ENCODE results near the gene FAM169A. TPM values are rescaled to one million over a fixed set of nuclear protein-coding genes. Genes with fewer than 3 reads are reported as not detected.

The FAM169A gene
- total and polyA plus RNA-seq, 2 donors (not counting 3 experiments of a cell fraction or from before 2014, with no cell fraction given), result 0.06 to 0.62 TPM

DNA sequence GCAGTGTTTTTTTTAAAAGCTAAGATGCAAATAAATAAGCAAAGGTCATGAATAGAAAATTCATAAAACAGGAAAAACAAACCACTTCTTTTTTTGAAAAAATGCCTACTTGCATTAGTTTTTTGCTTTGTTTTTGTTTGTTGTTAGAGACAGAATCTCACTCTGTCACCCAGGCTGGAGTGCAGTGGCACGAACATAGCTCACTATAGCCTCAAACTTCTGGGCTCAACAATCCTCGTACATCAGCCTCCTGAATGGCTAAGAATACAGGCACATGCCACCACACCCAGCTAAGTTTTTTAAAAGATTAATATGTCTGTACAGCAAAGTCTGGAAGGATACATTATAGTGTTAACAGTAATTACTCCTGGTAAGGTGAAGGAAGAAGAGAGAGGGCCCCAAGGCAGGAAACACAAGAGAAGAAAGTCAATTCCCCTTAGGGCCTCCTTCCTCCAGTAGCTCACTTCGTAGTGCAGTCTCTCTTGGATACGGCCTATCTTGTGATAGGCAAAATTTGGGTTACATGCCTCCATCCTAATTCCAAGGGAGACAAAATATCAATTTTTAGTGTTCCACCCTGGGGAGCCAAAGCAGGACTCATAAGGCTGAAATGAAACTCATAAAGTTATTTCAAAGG lies 15.3 kb downstream of the FAM169A start:
- H3K4me1 ChIP-seq (ENCODE audit: control insufficient read depth, extremely low read depth, insufficient read depth, low read length), result no peaks in the 10 kb centered on the region
- no peaks in the 10 kb centered on the region for H3K9me3 ChIP-seq (replicated peaks; ENCODE audit: control insufficient read depth, insufficient read depth, low read length)
- ChIA-PET POLR2A (no interaction called here), CTCF (interaction anchor here (1.9 kb wide), 1 partner anchor 15 kb away, joined by 4 read pairs; no protein-coding TSS in a partner anchor)
- H2AFZ ChIP-seq (ENCODE audit: low read depth, low read length), result no peak overlapping the region
- no peak overlapping the region for H3K27ac ChIP-seq (ENCODE audit: insufficient read depth, low read depth, low read length)
- no peaks in the 10 kb centered on the region for H4K20me1 ChIP-seq (replicated peaks; ENCODE audit: control insufficient read depth, extremely low read depth, insufficient read depth, low read length)
- intact Hi-C loops (cut with micrococcal nuclease), result no loop called here
- H3K27me3 ChIP-seq (ENCODE audit: control insufficient read depth in 2 of 2, insufficient read depth in 2 of 2, low read length in 2 of 2), result no peaks in the 10 kb centered on the region
- dilution Hi-C loops (cut with MboI; ENCODE audit: extremely low pct_ligation_motif_present, low sequenced_read_pairs), result no loop called here
- no peak overlapping the region for H3K9ac ChIP-seq (replicated peaks; ENCODE audit: extremely low read depth, insufficient read depth, low read length)
- no peaks in the 10 kb centered on the region for H3K36me3 ChIP-seq (ENCODE audit: control insufficient read depth in 2 of 2, extremely low read depth in 1 of 2, insufficient read depth in 2 of 2, low read length in 2 of 2)
- H3K79me2 ChIP-seq (ENCODE audit: control insufficient read depth, insufficient read depth, low read length), result no peaks in the 10 kb centered on the region
- no TSS peak for BruUV-seq (replicated peaks)
- DNase-seq (ENCODE audit: low read depth, low spot score) (no peak), FAIRE-seq (no peak)
- H3K9me1 ChIP-seq (replicated peaks; ENCODE audit: control insufficient read depth, extremely low read depth, insufficient read depth, low read length), result no peaks in the 10 kb centered on the region
- no peak overlapping the region for H3K4me2 ChIP-seq (ENCODE audit: insufficient read depth, low read length)
- no peak overlapping the region for H3K4me3 ChIP-seq (replicated peaks in 1 of 3; ENCODE audit: insufficient read depth in 1 of 3, low read depth in 1 of 3, low read length in 3 of 3)
- no peak for TF ChIP-seq GATA2 (IDR thresholded peaks at IDR 0.05; ENCODE audit: insufficient read depth, insufficient read length, low read depth, low read length)
- TF ChIP-seq, protein P1, sequence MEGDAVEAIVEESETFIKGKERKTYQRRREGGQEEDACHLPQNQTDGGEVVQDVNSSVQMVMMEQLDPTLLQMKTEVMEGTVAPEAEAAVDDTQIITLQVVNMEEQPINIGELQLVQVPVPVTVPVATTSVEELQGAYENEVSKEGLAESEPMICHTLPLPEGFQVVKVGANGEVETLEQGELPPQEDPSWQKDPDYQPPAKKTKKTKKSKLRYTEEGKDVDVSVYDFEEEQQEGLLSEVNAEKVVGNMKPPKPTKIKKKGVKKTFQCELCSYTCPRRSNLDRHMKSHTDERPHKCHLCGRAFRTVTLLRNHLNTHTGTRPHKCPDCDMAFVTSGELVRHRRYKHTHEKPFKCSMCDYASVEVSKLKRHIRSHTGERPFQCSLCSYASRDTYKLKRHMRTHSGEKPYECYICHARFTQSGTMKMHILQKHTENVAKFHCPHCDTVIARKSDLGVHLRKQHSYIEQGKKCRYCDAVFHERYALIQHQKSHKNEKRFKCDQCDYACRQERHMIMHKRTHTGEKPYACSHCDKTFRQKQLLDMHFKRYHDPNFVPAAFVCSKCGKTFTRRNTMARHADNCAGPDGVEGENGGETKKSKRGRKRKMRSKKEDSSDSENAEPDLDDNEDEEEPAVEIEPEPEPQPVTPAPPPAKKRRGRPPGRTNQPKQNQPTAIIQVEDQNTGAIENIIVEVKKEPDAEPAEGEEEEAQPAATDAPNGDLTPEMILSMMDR (IDR thresholded peaks at IDR 0.05; ENCODE audit: extremely low read depth in 1 of 2, insufficient read depth in 1 of 2, low read depth in 1 of 2, low read length in 2 of 2), result no peak
- TF ChIP-seq EZH2 (IDR thresholded peaks at IDR 0.05; ENCODE audit: borderline replicate concordance, low read depth, low read length, severe bottlenecking), result no peak
- no peak for TF ChIP-seq FOS (IDR thresholded peaks at IDR 0.05; ENCODE audit: borderline replicate concordance, insufficient read depth, low read length)
- TF ChIP-seq, protein P2, sequence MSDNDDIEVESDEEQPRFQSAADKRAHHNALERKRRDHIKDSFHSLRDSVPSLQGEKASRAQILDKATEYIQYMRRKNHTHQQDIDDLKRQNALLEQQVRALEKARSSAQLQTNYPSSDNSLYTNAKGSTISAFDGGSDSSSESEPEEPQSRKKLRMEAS (IDR thresholded peaks at IDR 0.05; ENCODE audit: insufficient read depth, insufficient read length), result no peak
- no peak for TF ChIP-seq JUN (IDR thresholded peaks at IDR 0.05; ENCODE audit: borderline replicate concordance, insufficient read depth, insufficient read length, low read depth)
- TF ChIP-seq MYC (IDR thresholded peaks at IDR 0.05; ENCODE audit: low read depth, low read length), result no peak
- TF ChIP-seq POLR2A (IDR thresholded peaks at IDR 0.05; ENCODE audit: low read depth, low read length), result no peak
- TF ChIP-seq POLR2AphosphoS5 (IDR thresholded peaks at IDR 0.05; ENCODE audit: insufficient read depth, low read depth, low read length), result no peak
